ENCODE results near the gene CHKB. TPM values are rescaled to one million over a fixed set of nuclear protein-coding genes. Genes with fewer than 3 reads are reported as not detected.

Gene CHKB
- total and polyA plus RNA-seq, 12 donors: 27.1 to 251 (median 39.9) TPM

- WGBS, 2 donors: 8 to 10% methylated on average over 34 to 52 of the region's 52 CpGs
- ATAC-seq (no peak), DNase-seq (peak in 1 of 2 donors; percentile 21)
- no peak for TF ChIP-seq CTCF (IDR thresholded peaks at IDR 0.05)
- peaks cover 0 to 14% (median 5%) of the 10 kb centered on the region in 9 donors for H3K4me1 ChIP-seq
- H3K4me3 ChIP-seq: peak overlapping the region in 8 of 10 donors; percentile 29 to 53 (median 40)
- H3K36me3 ChIP-seq: peaks cover 0 to 3% (median 0%) of the 10 kb centered on the region in 9 donors
- no peak overlapping the region for H3K27ac ChIP-seq
- intact Hi-C loops (cut with DNase I): no loop called here
- H3K9me3 ChIP-seq: no peaks in the 10 kb centered on the region
- H3K27me3 ChIP-seq: peaks cover 5 to 83% (median 66%) of the 10 kb centered on the region in 7 donors
These were observed 18.5 kb upstream of the CHKB start for GRCh38 chr22:50600967-50601668.

DNA sequence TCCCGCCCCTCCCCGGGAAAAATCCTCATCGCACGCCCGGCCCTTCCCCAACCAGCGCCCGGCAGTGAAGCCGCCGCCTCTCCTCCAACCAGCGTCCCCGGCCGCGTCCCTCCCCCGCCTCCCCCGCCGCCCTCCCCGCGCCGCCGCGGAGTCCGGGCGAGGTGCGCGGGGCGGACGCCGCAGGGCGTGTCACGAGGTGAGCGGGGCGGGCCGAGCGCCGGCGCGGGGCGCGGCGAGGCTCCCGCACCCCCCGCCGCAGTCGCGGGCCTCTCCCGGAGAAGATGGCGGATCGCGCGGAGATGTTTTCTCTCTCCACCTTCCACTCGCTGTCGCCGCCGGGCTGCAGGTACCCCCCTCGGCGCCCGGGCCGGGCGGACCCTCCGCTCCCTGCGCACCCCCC is 17.9 kb upstream of the CHKB start, which contains the start of gene MAPK8IP2:
Gene MAPK8IP2 (plus strand): TSS at position 256 of the 400 bp plus-strand sequence. CDS start 26 bp downstream, at position 282.
- intact Hi-C loops (cut with DNase I): no loop called here
- ATAC-seq (peak in 1 of 8 donors; percentile 30), DNase-seq (no peak)
- Histone ChIP-seq H3K4me1 (peaks cover 0 to 14% (median 5%) of the 10 kb centered on the region in 9 donors), H3K36me3 (peaks cover 0 to 3% (median 0%) of the 10 kb centered on the region in 9 donors), H3K4me3 (peak within 1 kb of the TSS in 9 of 10 donors; percentile 28 to 53 (median 40)), H3K27me3 (peaks cover 5 to 77% (median 61%) of the 10 kb centered on the region in 7 donors), H3K9me3 (no peaks in the 10 kb centered on the region), H3K27ac (no peak within 1 kb of the TSS)
- TF ChIP-seq CTCF (IDR thresholded peaks at IDR 0.05): no peak
- 1 to 3% methylated on average over 6 to 57 of the region's 61 CpGs for WGBS, 2 donors

- TF ChIP-seq CTCF (IDR thresholded peaks at IDR 0.05): no peak
- H3K4me1 ChIP-seq: peaks cover 0 to 14% (median 5%) of the 10 kb centered on the region in 9 donors
- DNase-seq (peak; percentile 57 to 68), ATAC-seq (peak; percentile 77 to 89 (median 87))
- H3K4me3 ChIP-seq: peak overlapping the region in 9 of 10 donors; percentile 28 to 53 (median 40)
- no peaks in the 10 kb centered on the region for H3K9me3 ChIP-seq
- peaks cover 5 to 71% (median 56%) of the 10 kb centered on the region in 7 donors for H3K27me3 ChIP-seq
- intact Hi-C loops (cut with DNase I): no loop called here
- WGBS, 2 donors: 14 to 16% methylated on average over 52 of the region's 52 CpGs
- no peak overlapping the region for H3K27ac ChIP-seq
- H3K36me3 ChIP-seq: peaks cover 0 to 3% (median 0%) of the 10 kb centered on the region in 9 donors
These were observed 17.3 kb upstream of the CHKB start for GRCh38 chr22:50599816-50600455.

DNA sequence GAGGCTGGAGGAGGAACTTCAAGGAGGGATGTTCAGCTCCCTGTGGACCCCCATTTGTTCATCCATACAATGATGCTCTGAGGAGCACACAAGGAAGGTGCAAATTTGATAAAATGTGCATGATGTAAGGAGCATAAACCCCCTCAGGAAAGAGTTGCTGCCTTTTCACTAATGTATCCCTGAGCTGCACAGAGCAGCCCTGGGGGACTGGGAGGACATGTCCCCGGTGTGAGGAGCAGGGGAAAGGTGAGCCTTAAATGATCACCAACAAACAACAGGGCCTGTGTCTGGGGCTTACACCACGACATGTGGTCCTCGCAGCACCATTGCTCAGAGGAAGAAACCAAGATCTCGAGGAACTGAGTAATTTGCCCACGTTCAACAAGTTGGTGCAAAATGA is 14.4 kb upstream of the CHKB start:
- DNase-seq (no peak), ATAC-seq (no peak)
- H3K4me1 ChIP-seq: peaks cover 0 to 9% (median 5%) of the 10 kb centered on the region in 9 donors
- no peak overlapping the region for H3K4me3 ChIP-seq
- peaks cover 5 to 44% (median 30%) of the 10 kb centered on the region in 7 donors for H3K27me3 ChIP-seq
- no peaks in the 10 kb centered on the region for H3K9me3 ChIP-seq
- no peak for TF ChIP-seq CTCF (IDR thresholded peaks at IDR 0.05)
- intact Hi-C loops (cut with DNase I): no loop called here
- 86 to 94% methylated on average over 5 of the region's 5 CpGs for WGBS, 2 donors
- H3K36me3 ChIP-seq: peaks cover 0 to 3% (median 0%) of the 10 kb centered on the region in 9 donors
- no peak overlapping the region for H3K27ac ChIP-seq
